ENCODE results near the gene RADIL.

Gene RADIL

GRCh38 chr7:4882169-4883032 lies 1.1 kb downstream of the RADIL start:
- no peak for FAIRE-seq

GRCh38 chr7:4880218-4880617 lies 3.3 kb downstream of the RADIL start:
- no peak for FAIRE-seq

- FAIRE-seq, result no peak
Observed at GRCh38 chr7:4879396-4880081, 4.0 kb downstream of the RADIL start.

- FAIRE-seq, result no peak
Observed at GRCh38 chr7:4878336-4879335, 4.9 kb downstream of the RADIL start.

- no peak for FAIRE-seq
Observed at GRCh38 chr7:4876586-4876985, 6.9 kb downstream of the RADIL start.

GRCh38 chr7:4875391-4875790 lies 8.1 kb downstream of the RADIL start:
- FAIRE-seq, result no peak

GRCh38 chr7:4873071-4873944 lies 10.2 kb downstream of the RADIL start:
- FAIRE-seq, result no peak

- no peak for FAIRE-seq
Observed at GRCh38 chr7:4871930-4872675, 11.4 kb downstream of the RADIL start.

GRCh38 chr7:4871056-4871680 lies 12.3 kb downstream of the RADIL start:
- no peak for FAIRE-seq

GRCh38 chr7:4868493-4868892 lies 15.0 kb downstream of the RADIL start:
- FAIRE-seq, result no peak

- no peak for FAIRE-seq
Observed at GRCh38 chr7:4866528-4867496, 16.7 kb downstream of the RADIL start.

GRCh38 chr7:4862156-4862555 lies 21.4 kb downstream of the RADIL start:
- no peak for FAIRE-seq

- no peak for FAIRE-seq
Observed at GRCh38 chr7:4861673-4862072, 21.8 kb downstream of the RADIL start, which contains the start of gene PAPOLB. PAPOLB (minus strand) TSS chr7:4862030; CDS start chr7:4861810, 220 bp downstream.

- no peak for FAIRE-seq
Observed at GRCh38 chr7:4861227-4861626, 22.3 kb downstream of the RADIL start.

- FAIRE-seq, result no peak
Observed at GRCh38 chr7:4857189-4857588, 26.3 kb downstream of the RADIL start.

- FAIRE-seq, result no peak
Observed at GRCh38 chr7:4856336-4857057, 27.0 kb downstream of the RADIL start.

- FAIRE-seq, result no peak
Observed at GRCh38 chr7:4854916-4855315, 28.6 kb downstream of the RADIL start.
